ENCODE results near the gene CSMD2.

GRCh38 chr1:33687000-33687399, 478.0 kb downstream of the CSMD2 start:
- TF ChIP-seq CTCF (IDR thresholded peaks at IDR 0.05) = no peak
- no peak for TF ChIP-seq POLR2A (IDR thresholded peaks at IDR 0.05)
- no peak for TF ChIP-seq EP300 (IDR thresholded peaks at IDR 0.05)
